HUES64 (cell line): ENCODE data around the gene LY86.

Experiments
- H3K27ac ChIP-seq: 2 replicates; pipeline ENCODE4 v1.7.0; 2013; ENCODE audit warnings: low read depth, low read length, inconsistent platforms
- H3K27me3 ChIP-seq: 2 replicates; pipeline ENCODE4 v1.6.1; 2013; ENCODE audit warnings: mild to moderate bottlenecking, low read length; ENCODE audit not compliant: insufficient read depth
- H3K36me3 ChIP-seq: 2 replicates; pipeline ENCODE4 v1.6.1; 2013; ENCODE audit warnings: mild to moderate bottlenecking, low read length; ENCODE audit not compliant: insufficient read depth
- H3K4me1 ChIP-seq: 2 replicates; pipeline ENCODE4 v1.6.1; 2013; ENCODE audit warnings: mild to moderate bottlenecking, low read length, moderate library complexity; ENCODE audit not compliant: insufficient read depth
- H3K4me3 ChIP-seq: 2 replicates; pipeline ENCODE4 v1.5.1; 2013; ENCODE audit warnings: mild to moderate bottlenecking, low read length, moderate library complexity
- H3K9ac ChIP-seq: 2 replicates; pipeline ENCODE4 v1.6.1; 2013; ENCODE audit warnings: mild to moderate bottlenecking, low read depth, low read length
- H3K9me3 ChIP-seq: 2 replicates; pipeline ENCODE4 v1.6.1; 2013; ENCODE audit warnings: low read depth, low read length; ENCODE audit not compliant: insufficient read depth
- WGBS: fragments of 150-250, 120-280 bp; methylation state at CpG from one replicate; pipeline ENCODE4 v1.1.7; 2013; ENCODE audit warnings: missing lambda C conversion rate; 5-methylcytosine and 5-hydroxymethylcytosine counted together

LY86 gene

GRCh38 chr6:6587696-6588063 is 840 bp upstream of the LY86 start:
- Histone ChIP-seq H3K4me1 (no peaks in the 10 kb centered on the region), H3K27me3 (no peaks in the 10 kb centered on the region), H3K27ac (no peak overlapping the region), H3K9ac (no peak overlapping the region), H3K36me3 (no peaks in the 10 kb centered on the region), H3K9me3 (no peaks in the 10 kb centered on the region), H3K4me3 (no peak overlapping the region)
- WGBS: 94% methylated on average over 1 of the region's 1 CpG

GRCh38 chr6:6588924-6589709 is 597 bp downstream of the LY86 start:
- H3K27ac ChIP-seq: no peak overlapping the region
- no peaks in the 10 kb centered on the region for H3K36me3 ChIP-seq
- H3K4me3 ChIP-seq: no peak overlapping the region
- H3K9ac ChIP-seq: no peak overlapping the region
- H3K9me3 ChIP-seq: no peaks in the 10 kb centered on the region
- 89% methylated on average over 6 of the region's 8 CpGs for WGBS
- H3K4me1 ChIP-seq: no peaks in the 10 kb centered on the region
- no peaks in the 10 kb centered on the region for H3K27me3 ChIP-seq

GRCh38 chr6:6590530-6590929 is 2.0 kb downstream of the LY86 start:
- Histone ChIP-seq H3K4me1 (no peaks in the 10 kb centered on the region), H3K27me3 (no peaks in the 10 kb centered on the region), H3K4me3 (no peak overlapping the region), H3K9me3 (no peaks in the 10 kb centered on the region), H3K27ac (no peak overlapping the region), H3K36me3 (no peaks in the 10 kb centered on the region), H3K9ac (no peak overlapping the region)
- WGBS: 92% methylated on average over 2 of the region's 2 CpGs

GRCh38 chr6:6591778-6592465 is 3.4 kb downstream of the LY86 start:
- Histone ChIP-seq H3K4me1 (no peaks in the 10 kb centered on the region), H3K9me3 (no peaks in the 10 kb centered on the region), H3K27me3 (no peaks in the 10 kb centered on the region), H3K9ac (no peak overlapping the region), H3K27ac (no peak overlapping the region), H3K4me3 (no peak overlapping the region), H3K36me3 (no peaks in the 10 kb centered on the region)
- 88% methylated on average over 8 of the region's 9 CpGs for WGBS

GRCh38 chr6:6592826-6593475 is 4.4 kb downstream of the LY86 start:
- Histone ChIP-seq H3K9ac (no peak overlapping the region), H3K27ac (no peak overlapping the region), H3K4me3 (no peak overlapping the region), H3K9me3 (no peaks in the 10 kb centered on the region), H3K36me3 (no peaks in the 10 kb centered on the region), H3K4me1 (no peaks in the 10 kb centered on the region), H3K27me3 (no peaks in the 10 kb centered on the region)
- WGBS: 93% methylated on average over 1 of the region's 1 CpG

- H3K9ac ChIP-seq: no peak overlapping the region
- H3K9me3 ChIP-seq: no peaks in the 10 kb centered on the region
- H3K27me3 ChIP-seq: no peaks in the 10 kb centered on the region
- H3K4me3 ChIP-seq: no peak overlapping the region
- no peaks in the 10 kb centered on the region for H3K4me1 ChIP-seq
- no peaks in the 10 kb centered on the region for H3K36me3 ChIP-seq
- no peak overlapping the region for H3K27ac ChIP-seq
- 24% methylated on average over 3 of the region's 5 CpGs for WGBS
These were observed 5.4 kb downstream of the LY86 start for GRCh38 chr6:6593867-6594468.

- Histone ChIP-seq H3K4me1 (no peaks in the 10 kb centered on the region), H3K9ac (no peak overlapping the region), H3K36me3 (no peaks in the 10 kb centered on the region), H3K27me3 (no peaks in the 10 kb centered on the region), H3K4me3 (no peak overlapping the region), H3K9me3 (no peaks in the 10 kb centered on the region), H3K27ac (no peak overlapping the region)
- WGBS: 96% methylated on average over 3 of the region's 3 CpGs
These were observed 6.5 kb downstream of the LY86 start for GRCh38 chr6:6595025-6595424.

- H3K36me3 ChIP-seq: no peaks in the 10 kb centered on the region
- no peak overlapping the region for H3K4me3 ChIP-seq
- H3K9me3 ChIP-seq: no peaks in the 10 kb centered on the region
- H3K4me1 ChIP-seq: peaks cover 2% of the 10 kb centered on the region; the same call in 1 of the 2 replicates
- H3K9ac ChIP-seq: no peak overlapping the region
- no peaks in the 10 kb centered on the region for H3K27me3 ChIP-seq
- H3K27ac ChIP-seq: no peak overlapping the region
- 99% methylated on average over 3 of the region's 3 CpGs for WGBS
These were observed 7.4 kb downstream of the LY86 start for GRCh38 chr6:6595952-6596351.

- no peak overlapping the region for H3K27ac ChIP-seq
- H3K4me1 ChIP-seq: peaks cover 5% of the 10 kb centered on the region; the same call in 1 of the 2 replicates
- H3K36me3 ChIP-seq: no peaks in the 10 kb centered on the region
- no peaks in the 10 kb centered on the region for H3K9me3 ChIP-seq
- no peak overlapping the region for H3K9ac ChIP-seq
- no peaks in the 10 kb centered on the region for H3K27me3 ChIP-seq
- H3K4me3 ChIP-seq: no peak overlapping the region
- 90% methylated on average over 14 of the region's 14 CpGs for WGBS
These were observed 8.2 kb downstream of the LY86 start for GRCh38 chr6:6596529-6597328.

GRCh38 chr6:6597682-6598081 is 9.2 kb downstream of the LY86 start:
- H3K27me3 ChIP-seq: no peaks in the 10 kb centered on the region
- H3K4me3 ChIP-seq: no peak overlapping the region
- H3K4me1 ChIP-seq: peaks cover 5% of the 10 kb centered on the region; the same call in 1 of the 2 replicates
- H3K9ac ChIP-seq: no peak overlapping the region
- no peaks in the 10 kb centered on the region for H3K36me3 ChIP-seq
- H3K27ac ChIP-seq: no peak overlapping the region
- no peaks in the 10 kb centered on the region for H3K9me3 ChIP-seq
- WGBS: 88% methylated on average over 5 of the region's 5 CpGs
